Measurements from ENCODE around the gene SFRP5. TPM values are rescaled to one million over a fixed set of nuclear protein-coding genes. Genes with fewer than 3 reads are reported as not detected.

Gene SFRP5
- total RNA-seq, 1 donor from 2014 or later = not detected

DNA sequence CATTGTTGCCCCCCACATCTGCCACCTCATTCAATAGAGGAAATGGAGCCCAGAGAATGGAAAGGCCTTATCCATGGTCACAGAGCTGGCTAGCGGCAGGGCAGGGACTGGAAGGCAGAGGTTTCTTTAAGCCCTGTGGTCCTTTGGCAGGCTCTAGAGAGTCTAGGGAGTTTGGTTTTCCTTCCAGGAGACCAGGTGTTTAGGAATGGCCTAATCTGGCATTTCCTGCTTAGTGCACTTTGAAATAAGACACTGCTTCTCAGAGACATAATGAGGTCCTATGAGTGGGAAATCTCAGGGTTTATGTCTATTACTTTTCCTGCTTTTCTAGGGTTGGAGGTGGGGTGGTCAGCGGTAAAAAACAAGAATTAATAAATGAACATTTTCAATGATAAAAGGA is 52.2 kb downstream of the SFRP5 start:
- Mint-ChIP-seq H3K27me3 (ENCODE audit: unreplicated experiment) (peaks cover 8% of the 10 kb centered on the region), H3K27ac (ENCODE audit: unreplicated experiment) (no peak overlapping the region), H3K36me3 (ENCODE audit: unreplicated experiment) (no peaks in the 10 kb centered on the region), H3K4me3 (ENCODE audit: unreplicated experiment) (no peak overlapping the region), H3K9me3 (ENCODE audit: unreplicated experiment) (peaks cover 2% of the 10 kb centered on the region), H3K4me1 (ENCODE audit: low read depth, unreplicated experiment) (peaks cover 12% of the 10 kb centered on the region)
- TF ChIP-seq, protein P1, sequence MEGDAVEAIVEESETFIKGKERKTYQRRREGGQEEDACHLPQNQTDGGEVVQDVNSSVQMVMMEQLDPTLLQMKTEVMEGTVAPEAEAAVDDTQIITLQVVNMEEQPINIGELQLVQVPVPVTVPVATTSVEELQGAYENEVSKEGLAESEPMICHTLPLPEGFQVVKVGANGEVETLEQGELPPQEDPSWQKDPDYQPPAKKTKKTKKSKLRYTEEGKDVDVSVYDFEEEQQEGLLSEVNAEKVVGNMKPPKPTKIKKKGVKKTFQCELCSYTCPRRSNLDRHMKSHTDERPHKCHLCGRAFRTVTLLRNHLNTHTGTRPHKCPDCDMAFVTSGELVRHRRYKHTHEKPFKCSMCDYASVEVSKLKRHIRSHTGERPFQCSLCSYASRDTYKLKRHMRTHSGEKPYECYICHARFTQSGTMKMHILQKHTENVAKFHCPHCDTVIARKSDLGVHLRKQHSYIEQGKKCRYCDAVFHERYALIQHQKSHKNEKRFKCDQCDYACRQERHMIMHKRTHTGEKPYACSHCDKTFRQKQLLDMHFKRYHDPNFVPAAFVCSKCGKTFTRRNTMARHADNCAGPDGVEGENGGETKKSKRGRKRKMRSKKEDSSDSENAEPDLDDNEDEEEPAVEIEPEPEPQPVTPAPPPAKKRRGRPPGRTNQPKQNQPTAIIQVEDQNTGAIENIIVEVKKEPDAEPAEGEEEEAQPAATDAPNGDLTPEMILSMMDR (IDR thresholded peaks at IDR 0.05; ENCODE audit: partially characterized antibody, unreplicated experiment) = no peak
- DNase-seq = no peak

- TF ChIP-seq, protein P1 (IDR thresholded peaks at IDR 0.05; ENCODE audit: partially characterized antibody, unreplicated experiment) = no peak
- peaks cover 9% of the 10 kb centered on the region for H3K27me3 Mint-ChIP-seq (ENCODE audit: unreplicated experiment)
- no peaks in the 10 kb centered on the region for H3K36me3 Mint-ChIP-seq (ENCODE audit: unreplicated experiment)
- peaks cover 2% of the 10 kb centered on the region for H3K9me3 Mint-ChIP-seq (ENCODE audit: unreplicated experiment)
- peaks cover 8% of the 10 kb centered on the region for H3K4me1 Mint-ChIP-seq (ENCODE audit: low read depth, unreplicated experiment)
- peak overlapping the region; percentile 34 for H3K4me3 Mint-ChIP-seq (ENCODE audit: unreplicated experiment)
- H3K27ac Mint-ChIP-seq (ENCODE audit: unreplicated experiment) = no peak overlapping the region
- no peak for DNase-seq
Observed at GRCh38 chr10:97718659-97719142, 53.1 kb downstream of the SFRP5 start.

DNA sequence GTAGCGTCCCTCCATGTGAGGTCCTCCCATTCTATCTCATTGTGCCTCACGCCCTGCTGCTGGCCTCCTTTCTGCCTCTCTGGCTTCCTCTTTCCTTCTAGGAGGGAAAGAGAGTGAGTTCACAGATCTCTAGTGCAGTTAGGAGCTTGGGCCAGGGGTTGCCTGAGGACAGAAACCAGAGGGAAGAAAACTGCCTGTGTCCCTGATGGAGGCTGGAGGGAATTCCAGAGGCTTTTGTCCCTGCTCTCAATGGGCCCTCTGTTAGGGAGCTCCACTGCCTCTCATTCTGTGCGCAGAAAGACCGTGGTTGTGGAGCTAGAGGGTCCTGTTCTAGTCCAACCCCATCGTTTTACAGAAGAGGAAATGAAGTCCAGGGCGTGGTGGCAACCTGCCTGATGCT is 53.6 kb downstream of the SFRP5 start:
- Mint-ChIP-seq H3K27me3 (ENCODE audit: unreplicated experiment) (peaks cover 9% of the 10 kb centered on the region), H3K27ac (ENCODE audit: unreplicated experiment) (no peak overlapping the region), H3K36me3 (ENCODE audit: unreplicated experiment) (no peaks in the 10 kb centered on the region), H3K4me1 (ENCODE audit: low read depth, unreplicated experiment) (peaks cover 8% of the 10 kb centered on the region), H3K4me3 (ENCODE audit: unreplicated experiment) (no peak overlapping the region), H3K9me3 (ENCODE audit: unreplicated experiment) (peaks cover 2% of the 10 kb centered on the region)
- DNase-seq = no peak
- TF ChIP-seq, protein P1 (IDR thresholded peaks at IDR 0.05; ENCODE audit: partially characterized antibody, unreplicated experiment) = no peak

DNA sequence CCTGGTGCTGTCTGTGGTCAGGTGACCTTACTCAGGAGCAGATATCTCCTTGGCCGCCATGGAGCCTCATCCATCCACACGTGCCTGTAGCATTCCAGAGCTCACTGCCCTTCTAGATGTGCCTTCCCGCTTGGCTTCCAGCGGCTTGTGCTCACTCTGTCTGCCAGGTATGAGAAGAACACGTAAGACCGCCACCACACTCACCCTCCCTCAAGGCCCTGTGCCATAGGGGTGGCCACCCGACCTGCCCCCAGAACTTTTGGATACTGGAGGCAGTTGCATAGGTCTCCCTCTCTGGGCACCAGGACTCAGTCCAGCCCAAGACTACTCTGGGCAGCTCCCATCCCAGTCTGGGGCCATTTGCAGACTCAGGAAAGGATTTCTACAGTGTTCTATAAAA is 54.2 kb downstream of the SFRP5 start:
- Mint-ChIP-seq H3K27ac (ENCODE audit: unreplicated experiment) (no peak overlapping the region), H3K4me3 (ENCODE audit: unreplicated experiment) (no peak overlapping the region), H3K36me3 (ENCODE audit: unreplicated experiment) (no peaks in the 10 kb centered on the region), H3K9me3 (ENCODE audit: unreplicated experiment) (peaks cover 7% of the 10 kb centered on the region), H3K4me1 (ENCODE audit: low read depth, unreplicated experiment) (peaks cover 12% of the 10 kb centered on the region), H3K27me3 (ENCODE audit: unreplicated experiment) (peaks cover 14% of the 10 kb centered on the region)
- DNase-seq = no peak
- TF ChIP-seq, protein P1 (IDR thresholded peaks at IDR 0.05; ENCODE audit: partially characterized antibody, unreplicated experiment) = no peak

Other genes starting within 250 kb of the SFRP5 start
- not detected for gene ANKRD2, start 199.2 kb downstream of the SFRP5 start, total RNA-seq (ENCODE audit: unreplicated experiment)
- gene HOGA1, start 187.6 kb downstream of the SFRP5 start, total RNA-seq (ENCODE audit: unreplicated experiment) = not detected
- not detected for gene C10orf62, start 182.3 kb downstream of the SFRP5 start, total RNA-seq (ENCODE audit: unreplicated experiment)
- gene MORN4, start 138.5 kb downstream of the SFRP5 start, total RNA-seq (ENCODE audit: unreplicated experiment) = 31.4 TPM
- 17.9 TPM for gene PI4K2A, start 131.3 kb downstream of the SFRP5 start, total RNA-seq (ENCODE audit: unreplicated experiment)
- gene AVPI1, start 84.8 kb downstream of the SFRP5 start, total RNA-seq (ENCODE audit: unreplicated experiment) = 4.5 TPM
- 12.2 TPM for gene MARVELD1, start 58.3 kb downstream of the SFRP5 start, total RNA-seq (ENCODE audit: unreplicated experiment)
- gene ZFYVE27, start 34.9 kb downstream of the SFRP5 start, total RNA-seq (ENCODE audit: unreplicated experiment) = 48.5 TPM
- gene GOLGA7B, start 77.8 kb upstream of the SFRP5 start, total RNA-seq (ENCODE audit: unreplicated experiment) = 21.5 TPM

All from glutamatergic neuron (in vitro differentiated cells).